T-helper 2 cell (primary cell): ENCODE results near the gene ZNF831.

Experiments
- DNase-seq, 5 experiments: peaks; one replicate each; pipeline versions ENCODE4 v3.0.0 to v3.0.0-alpha.2; 2012 to 2022

The ZNF831 gene

DNA sequence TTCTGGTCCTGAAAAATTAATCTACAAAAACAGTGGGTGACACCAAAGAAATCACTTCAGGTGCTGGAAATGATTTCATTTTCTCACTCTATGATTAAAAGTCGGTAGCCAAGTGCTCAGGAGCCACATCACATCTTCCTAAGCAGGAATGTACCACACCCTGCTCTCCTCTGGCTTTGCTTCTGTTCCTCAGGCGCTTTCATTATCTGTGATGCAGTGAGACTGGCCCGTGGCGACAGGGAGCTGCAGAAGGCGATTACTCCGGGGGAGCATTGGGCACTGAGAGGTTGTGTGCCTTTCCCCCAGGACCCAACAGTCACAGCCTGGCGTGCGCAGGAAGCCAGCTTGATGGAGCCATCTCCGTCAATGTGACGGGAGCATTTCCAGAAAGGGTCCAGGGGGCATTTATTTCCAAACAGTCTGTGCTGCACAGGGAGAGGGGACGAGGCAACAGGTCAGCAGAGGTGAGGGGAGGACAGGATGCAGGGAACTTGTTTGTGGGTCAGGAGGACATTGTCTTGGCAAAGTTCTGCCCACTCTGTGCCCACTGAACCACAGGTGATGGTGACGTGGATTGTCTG is 5.6 kb upstream of the ZNF831 start:
- DNase-seq: no peak

DNA sequence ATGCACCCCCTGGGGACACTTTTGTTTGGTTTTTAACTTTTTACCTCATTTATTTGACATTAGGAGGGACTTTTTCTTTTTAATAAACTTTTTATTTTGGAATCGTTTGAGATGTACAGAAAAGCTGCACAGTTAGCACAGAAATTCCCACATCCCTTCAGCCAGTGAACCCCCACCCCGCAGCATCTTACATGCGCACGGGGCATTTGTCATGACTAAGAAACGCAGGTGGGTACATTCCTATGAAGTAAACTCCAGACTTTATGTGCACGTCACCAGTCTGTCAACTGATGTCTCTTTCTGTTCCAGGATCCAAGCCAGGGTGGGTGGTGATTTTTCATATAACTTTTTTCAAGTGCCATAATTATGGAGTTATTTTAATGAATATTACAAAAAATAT is 4.9 kb upstream of the ZNF831 start:
- DNase-seq: no peak

GRCh38 chr20:59159091-59159490 is 4.5 kb upstream of the ZNF831 start:
- DNase-seq: no peak

DNA sequence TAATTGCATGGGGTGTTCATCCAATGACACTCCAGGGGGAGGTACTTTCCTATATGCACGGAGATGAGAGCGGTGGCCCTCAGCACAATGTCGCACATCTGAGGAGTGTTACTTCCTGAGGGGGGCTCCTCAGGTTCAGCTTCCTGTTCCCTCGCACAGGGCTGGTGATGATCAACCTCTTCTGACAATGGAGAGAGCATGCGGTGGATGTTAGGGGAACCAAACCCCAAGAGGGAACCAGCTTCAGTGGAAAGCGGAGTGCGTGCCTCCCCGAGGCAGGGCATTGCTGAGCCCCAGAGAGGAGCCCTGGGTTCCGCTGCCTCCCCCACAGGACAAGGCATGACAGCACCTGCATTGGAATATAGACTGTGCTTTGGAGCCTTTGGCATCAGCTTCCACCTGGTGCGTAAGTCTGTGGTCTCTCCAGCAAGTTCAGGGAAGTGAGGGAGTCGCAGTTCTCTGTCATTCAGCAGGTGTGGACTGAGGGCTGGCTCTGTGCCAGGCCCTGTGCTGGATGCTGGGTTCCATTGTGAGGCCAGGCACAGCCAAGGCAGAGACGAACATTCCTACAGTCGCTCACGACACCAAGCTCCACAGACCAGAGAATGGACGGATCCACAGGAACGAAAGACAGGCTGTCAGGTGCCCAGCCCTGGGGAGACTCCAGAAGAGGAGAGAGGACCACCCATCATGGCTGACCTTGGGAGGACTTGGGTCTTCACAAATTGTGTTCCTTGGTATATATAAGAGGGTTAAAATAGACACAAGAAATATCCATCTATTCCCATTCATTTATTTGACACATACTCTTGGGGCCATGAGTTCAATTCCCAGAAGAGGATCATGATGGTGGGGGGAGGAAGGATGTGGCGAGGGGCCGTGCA is 3.9 kb upstream of the ZNF831 start:
- DNase-seq: peak in 3 of 5 experiments; percentile 68 to 92 (median 91)

- peak in 2 of 5 experiments; percentile 20 to 45 for DNase-seq
Observed at GRCh38 chr20:59160389-59161115, 3.1 kb upstream of the ZNF831 start.

GRCh38 chr20:59161721-59162120 is 1.9 kb upstream of the ZNF831 start:
- peak in 2 of 5 experiments; percentile 43 to 82 for DNase-seq

DNA sequence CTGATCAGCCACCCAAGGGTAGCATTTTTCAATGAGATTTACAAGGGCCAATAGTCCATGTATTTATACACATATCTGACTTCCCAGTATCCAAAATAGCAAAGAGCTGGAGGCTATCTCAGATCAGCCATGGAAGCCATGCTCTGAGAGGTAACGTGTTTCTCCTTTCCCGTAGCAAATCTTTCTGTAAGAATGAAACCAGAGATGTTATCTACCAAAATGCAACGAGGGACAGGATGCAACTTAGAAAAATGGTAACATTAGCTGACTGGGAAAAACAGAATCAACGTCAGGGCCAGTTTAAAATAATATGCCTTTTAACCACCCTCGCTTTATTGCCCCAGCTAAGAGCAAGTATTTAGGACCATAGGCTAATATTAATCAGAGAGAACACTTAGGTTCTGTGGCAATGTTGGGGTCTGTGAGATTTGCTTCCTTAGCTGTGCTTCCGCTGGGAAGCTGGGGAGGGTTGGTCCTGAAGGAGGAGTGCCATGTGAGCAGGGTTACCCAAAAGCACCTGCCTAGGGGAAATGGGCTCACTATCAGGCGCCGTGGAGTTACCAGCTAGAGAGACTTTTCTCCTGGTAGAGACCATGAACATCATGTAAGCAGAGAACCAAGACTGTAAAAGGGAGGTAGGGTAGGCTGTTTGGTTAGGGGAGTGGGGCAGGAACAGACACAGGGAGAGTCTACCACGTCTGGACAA is 1.2 kb downstream of the ZNF831 start:
- DNase-seq: peak in 2 of 5 experiments; percentile 33 to 88

GRCh38 chr20:59165396-59165795 is 1.8 kb downstream of the ZNF831 start:
- DNase-seq: no peak

DNA sequence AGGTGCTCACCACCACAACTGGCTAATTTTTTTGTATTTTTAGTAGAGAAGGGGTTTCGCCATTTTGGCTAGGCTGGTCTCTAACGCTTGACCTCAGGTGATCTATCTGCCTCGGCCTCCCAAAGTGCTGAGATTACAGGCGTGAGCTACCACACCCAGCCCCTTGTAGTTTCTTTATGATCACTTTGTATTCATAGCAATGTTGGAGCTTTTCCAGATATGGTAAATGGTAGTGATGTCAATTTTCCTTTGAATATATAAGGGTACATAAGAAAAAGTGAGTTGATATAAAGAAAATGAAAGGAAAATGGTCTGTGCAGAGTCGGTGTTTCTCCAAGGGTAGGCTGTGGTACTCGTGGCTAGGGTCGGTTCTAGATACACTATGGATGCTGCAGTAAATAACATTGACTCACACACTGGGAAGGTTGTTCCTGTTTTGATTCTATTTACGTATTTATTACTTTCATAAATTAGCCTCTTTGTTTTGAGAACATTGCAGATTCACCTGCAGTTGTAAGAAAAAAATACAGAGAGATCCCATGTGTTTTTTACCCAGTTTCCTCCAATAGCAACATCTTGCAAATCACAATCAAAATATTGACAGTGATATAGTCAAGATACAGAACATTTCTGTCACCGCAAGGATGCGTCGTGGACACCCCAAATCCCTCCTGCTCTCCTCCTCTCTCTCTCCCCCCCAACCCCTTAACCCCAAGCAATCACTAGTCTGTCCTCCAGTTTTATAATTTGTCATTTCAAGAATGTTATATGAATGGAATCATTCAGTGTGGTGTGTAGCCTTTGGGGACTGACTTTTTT is 2.5 kb downstream of the ZNF831 start:
- peak in 3 of 5 experiments; percentile 34 to 75 (median 52) for DNase-seq

DNA sequence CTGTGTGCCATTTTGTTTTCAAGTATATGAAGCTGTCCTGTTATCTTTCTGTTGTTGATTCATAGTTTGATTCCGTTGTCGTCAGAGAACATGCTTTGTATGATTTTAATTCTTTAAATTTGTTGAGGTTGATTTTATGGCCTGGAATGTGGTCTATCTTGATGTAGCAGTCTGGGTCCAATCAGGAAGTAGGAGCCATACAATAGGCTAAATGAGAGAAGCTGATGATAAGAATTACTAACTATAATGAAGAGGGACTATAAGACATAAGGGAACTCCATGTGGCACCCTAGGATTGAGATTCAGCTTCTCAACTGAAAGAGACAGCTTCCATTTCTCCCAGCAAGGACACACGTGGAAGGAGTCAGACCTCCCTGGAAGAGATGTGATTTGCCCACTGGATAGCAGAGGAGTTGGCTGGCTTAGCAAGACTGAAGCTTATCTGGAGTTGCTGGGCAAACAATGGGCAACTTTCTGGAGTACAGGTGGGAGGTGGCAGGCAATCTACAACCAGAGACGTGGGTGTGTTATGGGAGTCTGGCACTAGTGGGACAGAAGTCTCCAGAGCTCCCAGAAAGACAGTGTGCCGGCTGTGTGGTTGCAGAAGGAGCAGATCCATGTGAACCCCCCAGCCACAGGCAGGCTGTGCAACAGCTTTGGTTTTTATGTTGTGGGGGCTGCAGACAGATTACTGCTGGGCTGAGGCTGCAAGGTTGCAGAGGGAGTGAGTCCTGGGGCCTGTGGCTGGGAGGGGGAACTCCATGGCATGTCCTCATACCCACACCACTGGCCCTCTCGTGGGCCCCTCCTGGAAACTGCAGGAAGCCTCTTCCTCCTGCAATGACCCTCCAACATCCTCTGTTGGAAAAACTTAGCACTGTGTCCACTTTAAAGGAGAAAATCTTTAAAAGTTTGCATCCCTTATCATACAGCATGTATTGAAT is 7.1 kb downstream of the ZNF831 start:
- no peak for DNase-seq

DNA sequence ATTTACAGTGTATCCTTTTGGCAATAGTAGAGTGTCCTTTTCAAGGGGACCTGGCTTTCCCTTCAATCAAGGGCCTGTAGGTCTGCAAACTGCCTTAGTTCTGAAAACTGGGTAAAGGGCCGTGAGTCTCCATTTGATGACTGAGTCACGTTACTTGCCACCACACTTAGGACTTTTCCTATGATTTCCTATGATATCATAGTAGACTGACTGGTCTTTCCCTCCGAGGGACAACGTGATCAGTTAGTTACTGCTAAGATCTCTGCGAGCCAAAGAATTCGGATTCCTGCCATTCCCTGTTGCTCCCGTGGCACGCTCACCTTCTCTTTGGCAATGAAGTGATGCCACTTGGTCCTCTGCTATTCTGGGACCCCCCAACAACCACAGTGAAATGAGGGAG is 8.4 kb downstream of the ZNF831 start:
- DNase-seq: no peak

DNA sequence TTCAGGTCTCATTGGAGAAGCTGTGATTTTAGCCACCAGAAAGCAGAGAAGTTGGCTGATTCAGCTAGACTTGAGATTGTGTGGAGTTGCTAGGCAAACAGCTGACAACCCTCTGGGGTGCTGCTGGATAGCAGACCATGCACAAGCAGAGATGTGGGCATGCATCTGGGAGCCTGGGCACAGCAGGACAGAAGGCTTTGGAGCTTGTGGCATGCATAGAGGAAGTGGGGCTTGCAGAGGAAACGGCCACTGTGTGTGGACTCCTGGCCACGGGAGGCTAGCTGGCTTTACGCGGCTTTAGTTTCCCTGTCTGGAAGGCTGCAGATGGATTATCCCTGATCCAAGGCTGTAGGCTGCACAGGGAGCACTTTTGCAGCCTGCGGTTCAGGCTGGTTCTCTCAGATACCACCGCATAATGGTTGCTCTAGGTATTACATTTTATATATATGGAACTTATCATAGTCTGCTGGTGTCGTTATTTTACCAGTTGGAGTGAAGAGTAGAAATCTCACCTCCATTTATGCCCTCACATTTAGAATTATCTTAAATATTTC is 10.4 kb downstream of the ZNF831 start:
- no peak for DNase-seq

GRCh38 chr20:59175002-59175401 is 11.4 kb downstream of the ZNF831 start:
- DNase-seq: no peak

DNA sequence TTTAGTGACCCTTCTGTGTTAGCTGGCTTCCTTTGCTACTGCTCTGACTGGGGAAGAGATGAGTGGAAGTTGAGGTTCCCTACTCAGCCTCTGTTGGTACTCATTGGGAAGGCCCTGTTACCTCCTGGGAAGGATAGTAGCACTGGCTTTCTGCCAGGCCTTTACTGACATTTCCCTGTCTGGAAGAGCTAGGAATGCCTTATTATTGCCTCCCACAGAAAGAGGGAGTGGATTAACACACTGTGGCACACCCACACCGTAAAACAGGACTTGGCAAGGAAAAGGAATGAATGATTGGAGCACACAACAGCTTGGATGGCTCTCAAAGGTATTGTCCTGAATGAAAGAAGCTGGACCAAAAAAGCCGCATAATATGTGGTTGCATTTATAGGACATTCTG is 12.2 kb downstream of the ZNF831 start:
- no peak for DNase-seq

- no peak for DNase-seq
Observed at GRCh38 chr20:59176812-59177211, 13.2 kb downstream of the ZNF831 start.

GRCh38 chr20:59177266-59178250 is 13.9 kb downstream of the ZNF831 start:
- DNase-seq: peak in 2 of 5 experiments; percentile 57 to 82

GRCh38 chr20:59178983-59179595 is 15.5 kb downstream of the ZNF831 start:
- no peak for DNase-seq

- DNase-seq: no peak
Observed at GRCh38 chr20:59179988-59180387, 16.4 kb downstream of the ZNF831 start.

GRCh38 chr20:59181936-59182335 is 18.3 kb downstream of the ZNF831 start:
- no peak for DNase-seq
